NCI-H82 treated with DMSO at 0.1 percent for 48 hours (cell line): Measurements from ENCODE around the gene ASCL3.
A peak's percentile ranks its signal among the peaks of the same experiment; 100 is the strongest.
"Not testable (repeated sequence)": the region's sequence is repeated elsewhere in the genome, so short reads cannot be mapped to it uniquely, and the experiment has no call there.

Source experiments
- DNase-seq: peaks from one replicate; lab custom pipeline; 2025; ENCODE audit not compliant: unreplicated experiment; lab: John Stamatoyannopoulos, UW

ASCL3 gene

GRCh38 chr11:8911029-8911823, 31.6 kb downstream of the ASCL3 start, which contains the start of gene AKIP1:
Gene AKIP1, plus strand, starts transcription at chr11:8911189. Its CDS starts 261 bp downstream, at chr11:8911450.
- DNase-seq, result peak; percentile 91

DNA sequence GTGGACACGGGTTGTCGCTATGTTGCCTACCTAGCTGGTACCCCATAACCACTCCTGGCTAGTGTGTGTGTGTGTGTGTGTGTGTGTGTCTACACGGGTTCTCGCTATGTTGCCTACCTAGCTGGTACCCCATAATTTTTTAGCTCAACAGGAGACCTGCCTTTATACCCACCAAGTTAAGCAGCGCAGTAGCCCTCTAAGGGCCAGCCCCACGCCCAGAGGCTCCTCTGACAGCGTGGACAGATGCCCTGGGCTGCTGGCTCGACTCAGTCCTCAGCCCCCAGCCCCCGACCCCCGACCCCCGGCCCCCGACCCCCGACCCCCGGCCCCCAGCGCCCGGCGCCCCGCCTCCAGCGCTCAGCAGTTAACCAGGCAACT, 32.2 kb downstream of the ASCL3 start:
- DNase-seq, result no peak

DNA sequence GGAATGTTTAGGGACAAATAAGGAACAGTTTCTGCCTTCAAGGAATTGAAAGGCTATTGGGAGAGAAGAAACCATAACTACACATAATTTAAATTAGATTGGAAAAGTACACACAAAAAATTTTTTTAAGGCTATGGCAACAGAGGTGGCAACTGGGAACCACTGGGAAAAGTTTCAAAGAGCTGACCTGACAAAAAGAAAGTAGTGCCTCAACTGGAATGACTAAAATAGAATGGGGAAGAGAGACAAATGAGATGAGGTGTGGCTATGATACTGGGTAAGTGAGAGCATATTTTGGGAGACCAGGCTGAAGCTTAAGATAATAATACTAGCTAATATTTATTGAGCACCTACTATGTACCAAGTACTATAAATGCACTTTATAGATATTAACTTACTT, 34.7 kb downstream of the ASCL3 start:
- DNase-seq, result no peak

DNA sequence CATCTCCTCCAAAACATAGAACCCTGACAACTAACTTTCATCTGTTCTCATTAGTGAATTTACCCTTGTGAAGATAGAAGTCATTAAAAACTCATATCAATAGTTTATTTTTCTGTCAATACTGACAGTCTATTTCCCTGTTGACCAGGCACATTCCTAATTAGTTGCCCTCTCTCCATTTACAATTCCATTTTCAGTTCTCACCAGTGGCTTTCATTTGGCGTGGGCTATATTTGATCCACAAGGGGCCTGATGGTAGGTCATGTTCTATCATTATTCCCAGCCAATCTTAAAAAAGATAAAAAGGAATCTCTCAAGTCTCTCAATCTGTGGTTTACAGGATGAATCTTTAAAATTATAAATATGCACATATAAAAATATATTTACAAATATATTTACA, 35.7 kb downstream of the ASCL3 start:
- no peak for DNase-seq

DNA sequence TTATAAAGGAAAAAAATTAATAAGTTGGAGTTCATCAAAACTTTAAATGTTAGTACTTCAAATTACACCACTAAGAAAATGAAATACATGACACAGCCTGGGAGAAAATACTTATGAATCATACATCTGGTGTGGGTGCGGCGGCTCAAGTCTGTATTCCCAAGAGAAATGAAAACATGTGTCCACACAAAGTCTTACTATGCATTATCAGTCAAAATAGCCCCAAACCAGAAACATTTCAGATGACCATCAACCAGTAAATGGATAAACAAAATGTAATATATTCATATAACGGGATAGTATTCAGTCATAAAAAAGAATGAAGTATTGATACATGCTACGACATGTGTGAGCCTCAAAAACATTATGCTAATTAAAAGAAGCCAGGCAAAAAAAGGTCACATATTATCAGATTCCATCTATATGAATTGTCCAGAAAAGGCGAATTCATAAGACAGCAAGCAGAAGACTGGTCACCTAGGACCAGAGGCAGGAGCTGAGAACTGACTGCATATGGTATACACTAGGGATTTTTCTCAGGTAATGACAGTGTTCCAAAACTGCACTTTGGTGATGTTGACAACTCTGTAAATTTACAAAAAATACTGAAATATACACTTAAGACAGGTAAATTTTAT, 37.2 kb downstream of the ASCL3 start:
- no peak for DNase-seq

DNA sequence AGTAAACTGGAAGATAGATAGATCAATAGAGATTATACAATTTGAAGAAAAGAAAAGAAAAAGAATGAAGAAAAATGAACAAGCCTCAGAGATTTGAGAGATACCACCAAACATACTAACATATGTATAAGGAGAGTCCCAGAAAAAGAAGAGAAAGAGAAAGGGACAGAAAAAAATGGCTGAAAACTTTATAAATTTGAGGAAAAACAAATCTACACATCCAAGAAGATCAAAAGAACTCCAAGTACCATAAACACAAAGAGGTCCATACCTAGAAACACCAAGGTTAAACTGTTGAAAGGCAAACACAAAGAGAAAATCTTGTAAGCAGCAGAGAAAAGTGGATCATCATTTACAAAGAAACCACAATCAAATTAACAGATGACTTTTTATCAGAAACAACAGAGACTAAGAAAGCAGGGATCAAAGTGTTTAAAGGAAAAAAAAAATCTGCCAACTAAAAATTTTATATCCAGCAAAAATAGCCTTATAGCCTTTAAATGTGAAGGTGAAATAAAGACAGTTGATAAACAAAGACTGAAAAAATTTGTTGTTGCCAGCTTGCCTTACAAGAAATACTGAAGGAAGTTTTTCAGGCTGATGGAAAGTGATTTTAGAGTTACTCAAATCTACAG, 43.6 kb downstream of the ASCL3 start:
- no peak for DNase-seq

- not testable (repeated sequence) for DNase-seq
Observed at GRCh38 chr11:8891185-8891584, 51.6 kb downstream of the ASCL3 start.
